Nephron (organoid): ENCODE data around the gene EFCAB11.

Experiments used
- H3K27ac Mint-ChIP-seq, 3 experiments: 2 replicates each; pipeline ENCODE4 v1.8.0; 2020; ENCODE audit warnings: mixed read lengths in 3 of 3, mild to moderate bottlenecking in 2 of 3, moderate library complexity in 1 of 3
- H3K27me3 Mint-ChIP-seq: 2 replicates; pipeline ENCODE4 v1.8.0; 2021; ENCODE audit warnings: low read depth, mild to moderate bottlenecking, moderate library complexity, mixed read lengths
- H3K36me3 Mint-ChIP-seq: 2 replicates; pipeline ENCODE4 v1.8.0; 2020; ENCODE audit warnings: low read depth, mixed read lengths
- H3K4me1 Mint-ChIP-seq: 2 replicates; pipeline ENCODE4 v1.8.0; 2020; ENCODE audit warnings: mixed read lengths
- H3K4me3 Mint-ChIP-seq, 3 experiments: 2 replicates each; pipeline ENCODE4 v1.8.0; 2020; ENCODE audit warnings: mild to moderate bottlenecking in 3 of 3, mixed read lengths in 3 of 3, moderate library complexity in 2 of 3
- H3K9me3 Mint-ChIP-seq: 2 replicates; pipeline ENCODE4 v1.8.0; 2020; ENCODE audit warnings: mixed read lengths
- CTCF ChIP-seq, 3 experiments: fragments of 200-600 bp; sonication (generic); IDR thresholded peaks; one replicate each; pipeline ENCODE4 v1.5.0; 2021; ENCODE audit warnings: antibody characterized with exemption in 3 of 3; ENCODE audit not compliant: unreplicated experiment in 3 of 3

Gene EFCAB11

GRCh38 chr14:89767861-89768268, 186.7 kb downstream of the EFCAB11 start:
- Mint-ChIP-seq H3K4me3 (no peak overlapping the region), H3K27me3 (peaks cover 12% of the 10 kb centered on the region), H3K27ac (no peak overlapping the region), H3K9me3 (peaks cover 7% of the 10 kb centered on the region), H3K4me1 (no peaks in the 10 kb centered on the region), H3K36me3 (no peaks in the 10 kb centered on the region)
- TF ChIP-seq CTCF (IDR thresholded peaks at IDR 0.05; ENCODE audit: unreplicated experiment in 3 of 3): peak in 2 of 3 experiments; percentile 20 to 29

- Mint-ChIP-seq H3K36me3 (no peaks in the 10 kb centered on the region), H3K4me1 (no peaks in the 10 kb centered on the region), H3K9me3 (peaks cover 7% of the 10 kb centered on the region), H3K4me3 (no peak overlapping the region), H3K27ac (no peak overlapping the region), H3K27me3 (peaks cover 10% of the 10 kb centered on the region)
- TF ChIP-seq CTCF (IDR thresholded peaks at IDR 0.05; ENCODE audit: unreplicated experiment in 3 of 3): no peak
Observed at GRCh38 chr14:89767131-89767530, 187.4 kb downstream of the EFCAB11 start.

GRCh38 chr14:89765346-89765745, 189.2 kb downstream of the EFCAB11 start:
- no peak for TF ChIP-seq CTCF (IDR thresholded peaks at IDR 0.05; ENCODE audit: unreplicated experiment in 3 of 3)
- Mint-ChIP-seq H3K4me1 (peaks cover 7% of the 10 kb centered on the region), H3K36me3 (no peaks in the 10 kb centered on the region), H3K4me3 (no peak overlapping the region), H3K27me3 (no peaks in the 10 kb centered on the region), H3K9me3 (peaks cover 7% of the 10 kb centered on the region), H3K27ac (no peak overlapping the region)

GRCh38 chr14:89760086-89760485, 194.4 kb downstream of the EFCAB11 start:
- Mint-ChIP-seq H3K27ac (no peak overlapping the region), H3K4me1 (peaks cover 22% of the 10 kb centered on the region), H3K9me3 (peaks cover 8% of the 10 kb centered on the region), H3K27me3 (no peaks in the 10 kb centered on the region), H3K4me3 (peak overlapping the region in 1 of 3 experiments; percentile 4), H3K36me3 (no peaks in the 10 kb centered on the region)
- no peak for TF ChIP-seq CTCF (IDR thresholded peaks at IDR 0.05; ENCODE audit: unreplicated experiment in 3 of 3)

- TF ChIP-seq CTCF (IDR thresholded peaks at IDR 0.05; ENCODE audit: unreplicated experiment in 3 of 3): no peak
- Mint-ChIP-seq H3K4me1 (peaks cover 30% of the 10 kb centered on the region), H3K4me3 (no peak overlapping the region), H3K36me3 (no peaks in the 10 kb centered on the region), H3K27me3 (no peaks in the 10 kb centered on the region), H3K27ac (no peak overlapping the region), H3K9me3 (peaks cover 11% of the 10 kb centered on the region)
Observed at GRCh38 chr14:89757313-89757939, 197.1 kb downstream of the EFCAB11 start.

- Mint-ChIP-seq H3K4me1 (peaks cover 28% of the 10 kb centered on the region), H3K36me3 (no peaks in the 10 kb centered on the region), H3K27me3 (no peaks in the 10 kb centered on the region), H3K9me3 (peaks cover 11% of the 10 kb centered on the region), H3K27ac (no peak overlapping the region), H3K4me3 (no peak overlapping the region)
- TF ChIP-seq CTCF (IDR thresholded peaks at IDR 0.05; ENCODE audit: unreplicated experiment in 3 of 3): no peak
Observed at GRCh38 chr14:89755816-89756215, 198.7 kb downstream of the EFCAB11 start.
